HepG2 (cell line): Measurements from ENCODE around the gene CLDN10. TPM values are rescaled to one million over a fixed set of nuclear protein-coding genes. Genes with fewer than 3 reads are reported as not detected.

Source experiments
- CENPX ChIP-seq: sonication (generic); formaldehyde crosslinking; IDR thresholded peaks from 2 replicates; pipeline ENCODE4 v1.9.0; 2021; ENCODE audit warnings: mild to moderate bottlenecking, missing genetic modification reagents, moderate library complexity
- EEA1 ChIP-seq: sonication (generic); formaldehyde crosslinking; IDR thresholded peaks from 2 replicates; pipeline ENCODE4 v1.5.1; 2020; ENCODE audit warnings: mild to moderate bottlenecking, missing genetic modification reagents, borderline replicate concordance
- FOXK1 ChIP-seq: sonication (generic); formaldehyde crosslinking; IDR thresholded peaks from 2 replicates; pipeline ENCODE4 v1.4.0; 2020; ENCODE audit warnings: low read depth, missing genetic modification reagents, borderline replicate concordance
- FOXP1 ChIP-seq, 2 experiments: fragments of 450-650 bp in 1 of 2; IDR thresholded peaks; 2 replicates each; pipeline ENCODE4 v1.6.1; 2017 to 2018; ENCODE audit warnings: antibody characterized with exemption in 1 of 2
- GATAD2A ChIP-seq: IDR thresholded peaks from 2 replicates; pipeline ENCODE4 v1.6.1; 2016
- HOXD1 ChIP-seq: sonication (generic); formaldehyde crosslinking; IDR thresholded peaks from 2 replicates; pipeline ENCODE4 v1.5.0; 2020; ENCODE audit warnings: missing genetic modification reagents
- KLF11 ChIP-seq: IDR thresholded peaks from 2 replicates; pipeline ENCODE4 v1.6.1; 2016; ENCODE audit warnings: missing compliant biosample characterization
- MIER3 ChIP-seq: IDR thresholded peaks from 2 replicates; pipeline ENCODE4 v1.6.1; 2016; ENCODE audit warnings: missing compliant biosample characterization, borderline replicate concordance
- NCOA2 ChIP-seq: sonication (generic); formaldehyde crosslinking; IDR thresholded peaks from 2 replicates; pipeline ENCODE4 v1.8.0; 2022; ENCODE audit warnings: inconsistent platforms
- NFE2L2 ChIP-seq: fragments of 150-350 bp; IDR thresholded peaks from 2 replicates; pipeline ENCODE4 v1.6.1; 2014; ENCODE audit warnings: low read length
- NR2C2 ChIP-seq: sonication (generic); formaldehyde crosslinking; IDR thresholded peaks from 2 replicates; pipeline ENCODE4 v1.4.0; 2020; ENCODE audit warnings: missing genetic modification reagents, mild to moderate bottlenecking, moderate library complexity, borderline replicate concordance
- PHF8 ChIP-seq: sonication (generic); formaldehyde crosslinking; IDR thresholded peaks from 2 replicates; pipeline ENCODE4 v1.5.0; 2020; ENCODE audit warnings: missing genetic modification reagents
- PPARG ChIP-seq: conservative IDR thresholded peaks from 2 replicates; pipeline ENCODE4 v1.6.1; 2016; ENCODE audit warnings: missing biosample characterization, missing genetic modification reagents
- RARA ChIP-seq: IDR thresholded peaks from 2 replicates; pipeline ENCODE4 v1.6.1; 2016; ENCODE audit warnings: missing genetic modification reagents, missing compliant biosample characterization
- SAP130 ChIP-seq: IDR thresholded peaks from 2 replicates; pipeline ENCODE4 v1.6.1; 2016; ENCODE audit warnings: low read depth
- SOX13 ChIP-seq, 3 experiments: fragments of 450-650 bp in 1 of 3; sonication (generic) in 1 of 3; formaldehyde crosslinking in 1 of 3; IDR thresholded peaks in 2 of 3; conservative IDR thresholded peaks in 1 of 3; 2 replicates each; pipeline versions ENCODE4 v1.5.0 to v1.6.1; 2016 to 2020; ENCODE audit warnings: antibody characterized with exemption in 1 of 3, mild to moderate bottlenecking in 1 of 3, missing compliant biosample characterization in 1 of 3, missing genetic modification reagents in 1 of 3, moderate library complexity in 1 of 3
- TBX3 ChIP-seq: fragments of 450-650 bp; IDR thresholded peaks from 2 replicates; pipeline ENCODE4 v1.6.1; 2017; ENCODE audit warnings: antibody characterized with exemption, mild to moderate bottlenecking, inconsistent platforms, borderline replicate concordance
- U2AF2 ChIP-seq: fragments of 200-400 bp; formaldehyde crosslinking; IDR thresholded peaks from 2 replicates; pipeline ENCODE4 v1.6.1; 2017; ENCODE audit warnings: low read depth, mild to moderate bottlenecking, low read length
- ZBTB1 ChIP-seq: sonication (generic); formaldehyde crosslinking; IDR thresholded peaks from 2 replicates; pipeline ENCODE4 v1.4.0; 2020; ENCODE audit warnings: missing genetic modification reagents, borderline replicate concordance
- ZFY ChIP-seq: sonication (generic); formaldehyde crosslinking; IDR thresholded peaks from 2 replicates; pipeline ENCODE4 v1.4.0; 2020; ENCODE audit warnings: missing genetic modification reagents
- ZNF136 ChIP-seq: sonication (generic); formaldehyde crosslinking; IDR thresholded peaks from 2 replicates; pipeline ENCODE4 v1.8.1; 2022; ENCODE audit warnings: low read depth, mild to moderate bottlenecking, moderate library complexity, missing genetic modification reagents
- ZNF180 ChIP-seq: sonication (generic); formaldehyde crosslinking; IDR thresholded peaks from 2 replicates; pipeline ENCODE4 v1.4.0; 2020; ENCODE audit warnings: low read depth, missing genetic modification reagents, borderline replicate concordance
- ZNF441 ChIP-seq: sonication (generic); formaldehyde crosslinking; IDR thresholded peaks from 2 replicates; pipeline ENCODE4 v1.7.0; 2021; ENCODE audit warnings: missing genetic modification reagents, borderline replicate concordance
- ZNF557 ChIP-seq: sonication (generic); formaldehyde crosslinking; IDR thresholded peaks from 2 replicates; pipeline ENCODE4 v1.4.0; 2020; ENCODE audit warnings: missing genetic modification reagents
- ZNF781 ChIP-seq: sonication (generic); formaldehyde crosslinking; IDR thresholded peaks from 2 replicates; pipeline ENCODE4 v1.5.1; 2020; ENCODE audit warnings: borderline replicate concordance, mild to moderate bottlenecking, missing genetic modification reagents; ENCODE audit errors: not compliant biosample characterization
- ZSCAN21 ChIP-seq: sonication (generic); formaldehyde crosslinking; IDR thresholded peaks from 2 replicates; pipeline ENCODE4 v1.8.0; 2022; ENCODE audit warnings: mild to moderate bottlenecking, missing genetic modification reagents, moderate library complexity, borderline replicate concordance
- polyA plus RNA-seq, 8 experiments: library from polyadenylated mRNA; depleted of rRNA in 3 of 8; stranded (reverse) in 7 of 8; unstranded in 1 of 8; fragments of >200 nt; fragmentation: Illumina TruSeq in 4 of 8; extraction: Trizol in 4 of 8; gene quantifications; 2 replicates each; pipeline versions ENCODE4 v1.2.1 to v1.2.3, GENCODE V29; 2011 to 2016; ENCODE audit warnings: low read depth in 4 of 8, missing spikeins in 1 of 8, mixed read lengths in 1 of 8; ENCODE audit not compliant: insufficient read depth in 1 of 8
- total RNA-seq, 5 experiments: library from RNA; depleted of rRNA; stranded (reverse); fragments of >200 nt; fragmentation: Illumina TruSeq; extraction: Trizol; gene quantifications; 2 replicates each; pipeline ENCODE4 v1.2.3, GENCODE V29; 2016; ENCODE audit warnings: low read depth in 1 of 5
- TF ChIP-seq, protein P1 (sequence below): sonication (generic); formaldehyde crosslinking; conservative IDR thresholded peaks from 2 replicates; pipeline ENCODE4 v1.8.0; 2022; ENCODE audit warnings: missing genetic modification reagents
- TF ChIP-seq, protein P2 (sequence below): sonication (generic); formaldehyde crosslinking; conservative IDR thresholded peaks from 2 replicates; pipeline ENCODE4 v1.8.1; 2023; ENCODE audit warnings: missing genetic modification reagents

CLDN10 gene
- total and polyA plus RNA-seq, 2 of the 13 experiments (the other 11 are each of a cell fraction or from before 2014, with no cell fraction given) = not detected

DNA sequence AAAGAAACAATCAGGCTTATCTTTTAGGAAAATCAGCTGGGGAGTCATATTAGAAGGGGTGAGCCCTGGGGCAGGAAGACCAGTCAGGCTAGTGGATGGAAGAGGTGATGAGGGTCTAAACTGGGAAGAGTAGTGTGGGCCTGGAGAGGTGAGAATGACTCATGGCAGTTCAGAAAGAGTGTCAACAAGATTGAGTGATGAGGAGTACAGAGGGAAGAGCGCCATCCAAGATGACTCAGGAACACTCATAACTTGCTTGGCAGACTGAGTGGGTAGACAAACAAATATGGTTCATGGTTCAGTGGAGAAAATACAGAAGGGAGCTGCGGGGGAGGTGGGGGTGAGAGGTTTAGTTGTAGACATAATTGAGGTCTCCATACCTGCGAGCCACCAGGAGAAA, 17.3 kb upstream of the CLDN10 start (continued):
- no peak for TF ChIP-seq ZNF180 (CRISPR knock-in tag)
- no peak for TF ChIP-seq PHF8 (CRISPR knock-in tag)
- TF ChIP-seq ZBTB1 (CRISPR knock-in tag) = no peak
- TF ChIP-seq ZFY (CRISPR knock-in tag) = no peak
- peak; percentile 67 for TF ChIP-seq RARA (CRISPR knock-in tag)
- TF ChIP-seq PPARG (CRISPR knock-in tag) = no peak
- TF ChIP-seq ZSCAN21 (CRISPR knock-in tag) = no peak
- TF ChIP-seq CENPX (CRISPR knock-in tag) = no peak
- TF ChIP-seq U2AF2 = no peak
- TF ChIP-seq ZNF441 = no peak
- no peak for TF ChIP-seq EEA1 (CRISPR knock-in tag)
- no peak for TF ChIP-seq ZNF557
- TF ChIP-seq, protein P1, sequence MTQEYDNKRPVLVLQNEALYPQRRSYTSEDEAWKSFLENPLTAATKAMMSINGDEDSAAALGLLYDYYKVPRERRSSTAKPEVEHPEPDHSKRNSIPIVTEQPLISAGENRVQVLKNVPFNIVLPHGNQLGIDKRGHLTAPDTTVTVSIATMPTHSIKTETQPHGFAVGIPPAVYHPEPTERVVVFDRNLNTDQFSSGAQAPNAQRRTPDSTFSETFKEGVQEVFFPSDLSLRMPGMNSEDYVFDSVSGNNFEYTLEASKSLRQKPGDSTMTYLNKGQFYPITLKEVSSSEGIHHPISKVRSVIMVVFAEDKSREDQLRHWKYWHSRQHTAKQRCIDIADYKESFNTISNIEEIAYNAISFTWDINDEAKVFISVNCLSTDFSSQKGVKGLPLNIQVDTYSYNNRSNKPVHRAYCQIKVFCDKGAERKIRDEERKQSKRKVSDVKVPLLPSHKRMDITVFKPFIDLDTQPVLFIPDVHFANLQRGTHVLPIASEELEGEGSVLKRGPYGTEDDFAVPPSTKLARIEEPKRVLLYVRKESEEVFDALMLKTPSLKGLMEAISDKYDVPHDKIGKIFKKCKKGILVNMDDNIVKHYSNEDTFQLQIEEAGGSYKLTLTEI (CRISPR knock-in tag) = no peak
- peak; percentile 78; the same call in 1 of the 2 replicates for TF ChIP-seq HOXD1 (CRISPR knock-in tag)
- peak; percentile 65; the same call in 1 of the 2 replicates for TF ChIP-seq FOXK1 (CRISPR knock-in tag)
- TF ChIP-seq ZNF136 (CRISPR knock-in tag) = no peak
- TF ChIP-seq KLF11 (CRISPR knock-in tag) = no peak
- TF ChIP-seq NR2C2 = peak; percentile 14; the same call in 1 of the 2 replicates
- peak; percentile 56; the same call in 1 of the 2 replicates for TF ChIP-seq FOXP1 (IDR thresholded peaks at IDR 0.05)
- TF ChIP-seq FOXP1 (CRISPR knock-in tag; IDR thresholded peaks at IDR 0.05) = peak; percentile 52; the same call in 1 of the 2 replicates
- no peak for TF ChIP-seq NCOA2 (CRISPR knock-in tag)
- TF ChIP-seq NFE2L2 = peak; percentile 46; the same call in 1 of the 2 replicates
- TF ChIP-seq ZNF781 (CRISPR knock-in tag) = no peak
- TF ChIP-seq MIER3 (CRISPR knock-in tag) = 0 out of 2 replicates have a peak, but pooled peaks have one; percentile 42
- peak; percentile 38 for TF ChIP-seq SAP130 (CRISPR knock-in tag)
- TF ChIP-seq TBX3 = peak; percentile 93; the same call in 1 of the 2 replicates
- no peak for TF ChIP-seq SOX13 (IDR thresholded peaks at IDR 0.05)
- peak in 1 of 2 experiments; percentile 33; a peak in 1 of 4 replicates for TF ChIP-seq SOX13 (CRISPR knock-in tag; conservative IDR thresholded peaks at IDR 0.05 in 1 of 2, IDR thresholded peaks at IDR 0.05 in 1 of 2)
- TF ChIP-seq GATAD2A (CRISPR knock-in tag) = 0 out of 2 replicates have a peak, but pooled peaks have one; percentile 38
- TF ChIP-seq, protein P2, sequence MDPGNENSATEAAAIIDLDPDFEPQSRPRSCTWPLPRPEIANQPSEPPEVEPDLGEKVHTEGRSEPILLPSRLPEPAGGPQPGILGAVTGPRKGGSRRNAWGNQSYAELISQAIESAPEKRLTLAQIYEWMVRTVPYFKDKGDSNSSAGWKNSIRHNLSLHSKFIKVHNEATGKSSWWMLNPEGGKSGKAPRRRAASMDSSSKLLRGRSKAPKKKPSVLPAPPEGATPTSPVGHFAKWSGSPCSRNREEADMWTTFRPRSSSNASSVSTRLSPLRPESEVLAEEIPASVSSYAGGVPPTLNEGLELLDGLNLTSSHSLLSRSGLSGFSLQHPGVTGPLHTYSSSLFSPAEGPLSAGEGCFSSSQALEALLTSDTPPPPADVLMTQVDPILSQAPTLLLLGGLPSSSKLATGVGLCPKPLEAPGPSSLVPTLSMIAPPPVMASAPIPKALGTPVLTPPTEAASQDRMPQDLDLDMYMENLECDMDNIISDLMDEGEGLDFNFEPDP = no peak
